NCI-H460 (cell line): Measurements from ENCODE around the gene TMIGD1. TPM values are rescaled to one million over a fixed set of nuclear protein-coding genes. Genes with fewer than 3 reads are reported as not detected.
"Not testable (repeated sequence)": the region's sequence is repeated elsewhere in the genome, so short reads cannot be mapped to it uniquely, and the experiment has no call there.

ENCODE experiments used
- DNase-seq: peaks from one replicate; pipeline ENCODE4 v3.0.0-alpha.2; 2016; ENCODE audit warnings: low read depth; ENCODE audit errors: extremely low read depth
- total RNA-seq: library from RNA; depleted of rRNA; stranded (reverse); fragments of >200 nt; shearing (Covaris generic); gene quantifications from 2 replicates; pipeline ENCODE4 v1.2.3, GENCODE V29; 2014

TMIGD1 gene
- total RNA-seq, 1 experiment from 2014 or later = not detected

GRCh38 chr17:30360086-30360808 lies 26.4 kb upstream of the TMIGD1 start:
- DNase-seq = no peak

DNA sequence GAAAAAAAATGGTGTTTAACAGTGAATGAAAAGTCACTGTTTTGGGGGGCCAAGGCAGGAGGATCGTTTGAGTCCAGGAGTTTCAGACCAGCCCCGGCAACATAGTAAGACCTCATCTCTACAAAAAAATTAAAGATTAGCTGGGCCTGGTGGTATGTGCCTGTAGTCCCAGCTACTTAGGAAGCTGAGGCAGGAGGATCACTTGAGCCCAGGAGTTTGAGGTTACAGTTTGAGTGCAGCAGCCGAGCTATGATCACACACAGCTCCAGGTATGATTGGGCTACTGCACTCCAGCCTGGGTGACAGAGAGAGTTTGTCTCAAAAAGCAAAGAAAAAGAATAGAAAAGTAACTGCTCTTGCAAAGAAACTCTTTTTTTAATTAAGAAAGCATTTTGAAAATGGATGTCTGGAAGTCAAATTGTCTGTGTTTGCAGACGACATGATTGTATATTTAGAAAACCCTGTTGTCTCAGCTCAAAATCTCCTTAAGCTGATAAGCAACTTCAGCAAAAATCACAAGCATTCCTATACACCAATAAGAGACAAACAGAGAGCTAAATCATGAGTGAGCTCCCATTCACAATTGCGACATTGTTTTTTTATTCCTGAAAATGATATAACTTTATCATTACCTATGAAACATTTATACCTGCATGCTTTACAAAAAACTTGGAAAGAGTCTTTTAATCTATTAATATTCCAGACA lies 24.4 kb upstream of the TMIGD1 start:
- DNase-seq = no peak

DNA sequence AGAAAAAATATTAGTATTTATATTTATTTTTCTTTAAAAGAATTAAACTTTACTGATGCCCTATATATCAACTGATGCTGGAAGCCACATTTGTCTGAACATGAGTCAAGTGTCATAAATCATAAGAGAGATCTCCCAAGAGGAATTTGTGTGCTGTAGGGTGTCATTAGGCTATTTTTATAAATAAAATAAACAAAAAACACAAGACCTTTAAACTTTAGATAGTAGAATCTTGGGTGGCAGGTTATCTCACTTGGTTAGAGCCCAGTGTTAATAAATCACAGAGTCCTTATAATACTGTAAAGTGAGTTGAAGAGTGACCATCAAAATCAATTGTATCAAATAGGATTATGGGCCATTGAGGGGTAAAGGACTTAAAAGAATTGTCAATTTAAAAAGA lies 23.6 kb upstream of the TMIGD1 start:
- DNase-seq = no peak

GRCh38 chr17:30354701-30355100 lies 20.8 kb upstream of the TMIGD1 start:
- no peak for DNase-seq

- no peak for DNase-seq
These were observed 18.5 kb upstream of the TMIGD1 start for GRCh38 chr17:30352240-30352814.

DNA sequence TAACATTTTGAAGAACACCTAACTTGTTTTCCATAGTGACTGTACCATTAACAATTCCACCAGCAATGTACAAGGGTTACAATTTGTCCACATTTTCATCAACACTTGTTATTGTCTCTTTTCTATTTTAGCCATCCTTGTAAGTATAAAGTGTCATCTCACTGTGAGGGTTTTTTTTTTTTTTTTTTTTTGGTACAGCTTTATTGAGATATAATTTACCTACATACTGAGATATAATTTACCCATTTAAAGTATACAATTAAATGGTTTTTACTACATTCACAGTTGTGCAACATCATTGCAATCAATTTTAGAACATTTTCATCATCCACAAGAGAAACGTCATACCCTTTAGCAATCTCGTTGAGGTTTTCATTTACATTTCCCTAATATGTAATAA lies 17.9 kb upstream of the TMIGD1 start:
- no peak for DNase-seq

DNA sequence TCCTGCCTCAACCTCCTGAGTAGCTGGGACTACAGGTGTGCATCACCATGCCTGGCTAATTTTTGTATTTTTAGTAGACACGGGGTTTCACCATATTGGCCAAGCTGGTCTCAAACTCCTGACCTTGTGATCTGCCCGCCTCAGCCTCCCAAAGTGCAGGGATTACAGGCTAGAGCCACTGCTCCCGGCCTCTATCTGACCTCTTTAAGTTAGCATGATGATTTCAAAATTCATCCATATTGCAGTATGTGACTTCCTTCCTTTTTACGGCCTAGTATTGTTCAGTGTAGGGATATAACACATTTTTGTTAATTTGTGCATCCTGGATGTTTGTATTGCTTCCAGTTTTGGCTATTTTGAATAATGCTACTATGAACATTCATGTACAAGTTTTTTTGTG lies 17.4 kb upstream of the TMIGD1 start:
- not testable (repeated sequence) for DNase-seq

- DNase-seq = no peak
These were observed 15.4 kb upstream of the TMIGD1 start for GRCh38 chr17:30349252-30349651.

DNA sequence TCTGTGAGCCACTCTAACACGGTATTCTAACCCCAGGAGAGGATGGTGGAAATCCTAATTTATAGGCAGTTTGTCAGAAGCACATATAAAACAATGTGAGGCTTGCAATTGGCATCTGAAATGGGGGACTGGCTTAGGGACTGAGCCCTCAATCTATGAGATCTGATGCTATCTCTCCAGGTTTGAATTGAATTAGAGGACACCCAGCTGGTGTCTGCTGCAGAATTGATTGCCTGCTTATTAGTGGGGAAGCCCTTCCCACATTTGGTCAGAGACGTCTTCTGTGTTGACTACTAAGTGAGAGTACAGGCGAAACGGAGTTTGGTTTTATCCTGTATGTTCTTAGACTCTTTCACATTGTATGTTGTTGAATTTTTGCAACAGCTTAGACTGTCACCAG lies 13.6 kb upstream of the TMIGD1 start:
- DNase-seq = no peak

DNA sequence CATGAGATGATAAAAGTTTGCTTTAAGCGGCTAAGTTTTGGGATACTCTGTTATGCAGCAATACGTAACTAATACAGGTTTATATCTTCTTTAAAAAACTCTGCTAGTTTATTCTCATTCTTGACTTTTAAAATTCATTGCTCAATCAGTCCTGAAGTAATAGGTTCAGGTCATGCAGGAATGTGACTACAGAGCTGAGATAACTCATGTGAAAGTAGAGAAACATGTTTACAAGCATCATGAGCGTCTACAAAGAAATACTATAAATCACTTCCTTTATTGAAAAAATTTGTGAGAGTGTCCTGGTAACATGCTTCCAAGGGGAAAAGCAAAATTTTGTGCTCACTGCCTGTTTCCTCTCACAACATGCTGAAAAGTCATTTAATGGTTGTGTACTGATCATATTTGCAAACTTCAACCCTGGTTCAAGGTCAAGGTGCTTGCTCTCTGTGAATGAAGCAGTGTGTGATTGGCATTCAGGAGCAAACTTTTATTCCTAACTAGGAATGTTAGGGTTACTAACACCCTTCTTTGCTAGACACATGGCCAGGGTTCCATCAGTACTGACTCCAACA lies 12.5 kb upstream of the TMIGD1 start:
- no peak for DNase-seq

GRCh38 chr17:30345527-30346075 lies 11.7 kb upstream of the TMIGD1 start:
- DNase-seq = no peak

- DNase-seq = no peak
These were observed 11.2 kb upstream of the TMIGD1 start for GRCh38 chr17:30345089-30345433.

DNA sequence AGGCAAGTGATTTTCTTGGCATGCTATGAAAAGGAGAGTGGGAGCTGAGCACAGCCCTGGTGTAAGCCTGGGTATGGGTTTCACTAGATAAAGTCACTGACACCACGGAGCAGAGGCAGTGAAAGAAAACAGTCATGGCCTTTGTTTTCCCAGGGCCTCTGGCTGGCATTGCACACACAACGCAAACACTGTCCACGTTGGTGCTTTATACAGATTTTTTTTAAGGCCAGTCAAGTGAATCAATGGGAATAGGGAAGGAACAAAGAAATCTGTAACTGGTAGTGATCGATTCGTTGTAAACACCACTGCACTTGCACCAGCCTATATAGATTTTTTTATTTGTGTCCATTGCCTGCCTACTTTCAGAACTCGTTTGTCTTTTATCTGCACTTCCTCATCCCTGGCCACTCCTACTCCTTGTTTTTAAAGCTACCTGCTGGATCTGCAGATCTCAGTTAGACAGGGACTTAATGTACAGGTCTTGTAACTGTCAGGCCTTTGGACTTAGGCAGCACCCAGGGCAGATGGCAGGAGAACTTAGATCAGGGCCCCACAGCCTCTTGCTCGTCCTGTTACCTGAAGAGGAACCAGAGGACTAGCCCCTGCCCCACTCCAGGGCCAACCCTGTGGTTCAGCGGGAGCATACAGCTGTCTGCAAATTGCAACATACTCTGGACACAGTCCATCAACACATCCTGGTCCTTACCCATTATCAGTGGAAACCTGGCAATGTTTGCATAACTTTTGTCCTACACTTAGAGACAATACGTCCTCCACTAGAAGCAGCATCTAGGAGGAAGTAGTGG lies 10.6 kb upstream of the TMIGD1 start:
- no peak for DNase-seq

DNA sequence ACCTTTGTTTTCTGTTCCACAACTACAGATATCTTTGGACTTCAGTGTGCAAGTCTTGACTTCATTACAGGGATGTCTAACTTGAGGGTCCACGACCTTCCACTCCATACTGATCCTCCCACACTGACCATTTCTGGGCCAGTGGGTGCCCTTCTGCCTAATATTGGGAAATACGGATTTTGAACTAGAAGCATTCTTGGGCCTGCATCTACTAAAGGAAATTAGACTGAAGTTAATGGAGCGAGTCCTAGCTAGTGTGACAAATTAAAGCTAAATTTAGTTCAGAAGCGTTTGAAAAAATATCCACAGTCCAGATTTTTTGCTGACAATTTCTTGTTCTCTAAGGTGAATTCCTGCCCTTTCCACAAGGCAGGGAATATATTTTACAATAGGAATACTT lies 9.9 kb upstream of the TMIGD1 start:
- no peak for DNase-seq

DNA sequence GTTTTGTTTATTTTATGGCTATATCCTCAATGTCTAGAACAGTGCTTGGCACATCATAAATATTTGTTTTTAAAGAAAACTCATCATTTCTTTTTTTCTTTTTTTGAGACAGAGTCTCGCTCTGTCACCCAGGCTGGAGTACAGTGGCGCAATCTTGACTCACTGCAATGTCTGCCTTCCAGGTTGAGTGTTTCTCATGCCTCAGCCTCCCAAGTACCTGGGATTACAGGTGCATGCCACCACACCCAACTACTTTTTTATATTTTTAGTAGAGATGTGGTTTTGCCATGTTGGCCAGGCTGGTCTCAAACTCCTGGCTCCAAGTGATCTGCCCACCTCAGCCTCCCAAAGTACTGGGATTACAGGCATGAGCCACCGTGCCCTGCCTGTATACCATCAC lies 9.4 kb upstream of the TMIGD1 start:
- DNase-seq = not testable (repeated sequence)

DNA sequence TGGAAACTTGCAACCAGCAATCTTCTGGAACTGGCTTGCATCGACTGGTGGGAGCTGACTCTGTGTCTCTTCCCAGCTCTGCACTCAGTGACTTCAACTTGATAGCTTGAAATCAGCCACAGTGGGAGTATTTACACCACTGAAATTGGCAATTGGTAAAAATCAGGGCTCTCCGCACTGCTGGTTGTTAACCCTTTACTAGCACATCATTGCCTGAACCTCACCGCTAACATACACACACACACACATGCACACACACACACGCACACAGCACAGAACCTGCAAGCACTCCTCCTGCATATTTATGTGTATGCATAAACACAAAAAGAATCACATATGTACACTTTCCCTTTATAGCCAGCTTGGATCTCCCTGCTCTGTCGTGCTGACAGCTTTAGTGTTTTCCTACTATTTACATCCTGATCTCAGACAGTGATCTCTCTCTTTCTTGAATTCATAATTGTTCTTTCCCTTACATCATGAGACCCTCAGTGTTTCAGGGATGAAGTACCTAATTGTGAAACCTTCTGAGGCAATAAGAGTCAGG lies 7.9 kb upstream of the TMIGD1 start:
- DNase-seq = no peak

- DNase-seq = no peak
These were observed 7.0 kb upstream of the TMIGD1 start for GRCh38 chr17:30340801-30341356.

DNA sequence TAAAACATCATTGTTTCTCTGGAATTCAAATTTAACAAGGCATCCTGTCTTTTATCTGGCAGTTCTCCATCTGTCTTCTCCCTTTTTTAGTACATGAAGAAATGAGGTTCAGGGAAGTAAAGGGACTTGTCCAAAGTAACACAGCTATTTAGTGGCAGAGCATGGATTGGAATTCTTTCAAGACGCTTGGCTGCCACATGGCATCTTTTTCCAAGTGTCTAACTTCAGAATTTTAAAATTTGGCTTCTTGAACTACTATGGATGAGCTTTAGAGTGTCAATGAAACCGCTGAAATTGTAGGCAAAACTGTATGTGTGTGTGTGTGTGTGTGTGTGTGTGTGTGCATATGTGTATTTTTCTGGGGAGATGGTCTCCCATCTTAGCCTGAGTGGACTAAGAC lies 5.2 kb upstream of the TMIGD1 start:
- no peak for DNase-seq

DNA sequence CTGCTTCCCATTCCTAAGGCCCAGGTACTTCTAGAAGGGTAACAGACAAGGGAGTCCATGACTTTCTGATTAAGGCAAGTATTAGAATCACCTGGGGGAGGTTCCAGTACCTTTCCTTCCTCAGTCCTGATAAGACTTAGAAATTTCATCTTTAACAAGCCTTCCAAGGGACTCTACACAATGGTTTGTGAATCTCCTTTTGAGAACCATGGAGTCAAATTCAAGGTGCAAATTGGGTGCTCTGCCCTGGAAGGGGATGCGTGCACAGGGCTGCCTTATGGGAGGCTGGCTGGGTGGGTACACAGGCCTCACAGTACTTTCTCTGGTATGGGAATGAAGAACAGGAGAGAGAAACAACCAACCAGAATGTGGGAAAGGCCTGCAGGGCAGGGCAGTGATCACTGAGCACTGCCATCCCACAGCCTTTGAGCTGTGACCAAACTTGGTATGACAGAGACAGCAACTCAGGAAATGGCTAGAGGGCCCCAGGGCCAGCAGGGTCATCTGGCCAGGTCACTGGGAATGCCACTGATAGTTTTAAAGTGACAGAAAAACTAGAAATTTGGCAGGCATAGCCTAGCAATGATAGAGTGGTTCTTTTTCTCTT lies 3.6 kb upstream of the TMIGD1 start:
- DNase-seq = no peak
